GM13976 (cell line): ENCODE measurements around the gene MSANTD1.

ENCODE experiments used
- DNase-seq: peaks from one replicate; pipeline ENCODE4 v3.0.0; 2012; ENCODE audit warnings: low spot score
- CTCF ChIP-seq: IDR thresholded peaks from 2 replicates; pipeline ENCODE4 v1.5.1; 2012; ENCODE audit warnings: borderline replicate concordance, mild to moderate bottlenecking; ENCODE audit not compliant: insufficient read depth; ENCODE audit errors: extremely low read depth, missing control alignments, control extremely low read depth
- in situ Hi-C: fragments of 300-500 bp; cut with MboI; formaldehyde crosslinking; loops from one replicate; pipeline ENCODE4 v1.12.0; 2022; ENCODE audit warnings: low sequenced_read_pairs, mixed read lengths, inconsistent platforms; ENCODE audit not compliant: unreplicated experiment

The MSANTD1 gene

GRCh38 chr4:3226467-3226866, 22.5 kb upstream of the MSANTD1 start:
- no peak for TF ChIP-seq CTCF
- in situ Hi-C loops: no loop called here
- DNase-seq: no peak

DNA sequence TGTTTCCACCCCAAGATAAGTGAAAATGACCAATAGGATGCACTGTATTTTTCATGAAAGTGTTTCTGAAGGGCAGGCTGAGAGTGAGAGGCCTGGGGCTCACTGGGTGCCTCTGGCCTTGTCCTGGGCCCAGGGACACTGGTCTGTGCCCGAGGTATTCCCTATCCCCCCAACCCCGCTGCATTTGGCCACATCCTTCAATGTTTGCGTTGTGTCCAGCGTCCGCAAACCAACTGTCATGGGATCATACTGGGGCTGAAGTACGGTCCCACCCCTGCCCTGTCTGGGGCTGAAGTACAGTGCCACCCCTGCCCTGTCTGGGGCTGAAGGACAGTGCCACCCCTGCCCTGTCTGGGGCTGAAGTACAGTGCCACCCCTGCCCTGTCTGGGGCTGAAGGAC, 22.0 kb upstream of the MSANTD1 start:
- in situ Hi-C loops: no loop called here
- DNase-seq: no peak
- no peak for TF ChIP-seq CTCF

DNA sequence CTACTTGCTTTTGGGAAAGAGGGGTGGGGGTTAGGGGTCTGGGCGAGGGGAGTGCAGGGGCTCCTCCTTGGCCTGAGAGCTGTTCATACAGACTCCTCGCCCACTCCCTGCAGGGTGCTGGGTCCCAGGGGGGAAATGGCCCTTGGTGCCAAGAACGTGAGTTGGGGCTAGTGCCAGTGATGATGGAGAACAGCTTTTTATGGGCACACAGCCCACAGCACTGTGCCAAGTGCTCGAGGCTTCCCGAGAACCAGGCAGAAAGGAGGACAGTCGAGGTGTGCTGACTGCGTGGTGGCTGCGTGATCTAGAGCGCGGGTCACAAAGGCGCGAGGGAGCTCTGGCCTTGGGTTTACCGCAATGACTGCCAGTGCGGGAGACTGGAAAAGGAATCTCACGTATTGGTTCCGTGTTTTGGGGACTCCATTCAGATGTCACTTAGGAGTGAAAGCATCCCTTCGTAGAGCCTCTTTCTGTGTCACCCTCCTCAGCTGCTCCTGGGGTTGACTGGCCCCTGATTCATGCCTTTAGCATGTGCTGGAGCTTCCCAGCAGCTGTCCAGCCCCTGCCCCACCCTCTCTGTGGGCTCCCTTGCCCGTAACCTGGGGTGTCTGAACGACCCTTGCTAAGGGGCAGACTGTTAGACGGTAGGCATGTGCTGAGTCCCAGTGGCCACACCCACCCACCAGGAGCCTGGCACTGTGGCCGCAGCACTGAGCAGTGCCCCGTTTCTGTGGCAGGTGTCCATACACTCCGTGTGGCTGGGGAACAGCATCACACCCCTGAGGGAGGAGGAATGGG, 20.9 kb upstream of the MSANTD1 start:
- in situ Hi-C loops: no loop called here
- DNase-seq: peak; percentile 33
- TF ChIP-seq CTCF: no peak

- in situ Hi-C loops: no loop called here
- no peak for DNase-seq
- no peak for TF ChIP-seq CTCF
Measured at GRCh38 chr4:3228881-3229280, 20.1 kb upstream of the MSANTD1 start.

GRCh38 chr4:3229328-3229727, 19.6 kb upstream of the MSANTD1 start:
- in situ Hi-C loops: no loop called here
- DNase-seq: no peak
- TF ChIP-seq CTCF: no peak

GRCh38 chr4:3229964-3230363, 19.0 kb upstream of the MSANTD1 start:
- DNase-seq: no peak
- in situ Hi-C loops: no loop called here
- no peak for TF ChIP-seq CTCF
